Sigmoid colon (tissue), 3 donors: Measurements from ENCODE around the gene GPC5.

ENCODE experiments used
- CTCF ChIP-seq, 4 experiments: fragments of 450-650 bp in 3 of 4; fragments of 200-600 bp in 1 of 4; IDR thresholded peaks; one replicate each; pipeline ENCODE4 v1.5.1; 2016 to 2019; ENCODE audit warnings: antibody characterized with exemption in 4 of 4, mild to moderate bottlenecking in 3 of 4, moderate library complexity in 2 of 4
- POLR2A ChIP-seq, 2 donors: fragments of 450-650 bp; IDR thresholded peaks; one replicate each; pipeline ENCODE4 v1.6.1; 2016; ENCODE audit warnings: antibody characterized with exemption in 2 of 2, mild to moderate bottlenecking in 2 of 2, moderate library complexity in 2 of 2

GRCh38 chr13:91533354-91533753 is 134.9 kb downstream of the GPC5 start:
- TF ChIP-seq CTCF (IDR thresholded peaks at IDR 0.05) = no peak
- no peak for TF ChIP-seq POLR2A (IDR thresholded peaks at IDR 0.05)
